GM12801 (cell line): Measurements from ENCODE around the gene CDK8.

ENCODE experiments used
- TF ChIP-seq, protein P1 (sequence below): IDR thresholded peaks from one replicate; pipeline ENCODE4 v1.5.1; 2011; ENCODE audit warnings: control low read depth; ENCODE audit not compliant: insufficient read length; ENCODE audit errors: extremely low read depth

Gene CDK8

DNA sequence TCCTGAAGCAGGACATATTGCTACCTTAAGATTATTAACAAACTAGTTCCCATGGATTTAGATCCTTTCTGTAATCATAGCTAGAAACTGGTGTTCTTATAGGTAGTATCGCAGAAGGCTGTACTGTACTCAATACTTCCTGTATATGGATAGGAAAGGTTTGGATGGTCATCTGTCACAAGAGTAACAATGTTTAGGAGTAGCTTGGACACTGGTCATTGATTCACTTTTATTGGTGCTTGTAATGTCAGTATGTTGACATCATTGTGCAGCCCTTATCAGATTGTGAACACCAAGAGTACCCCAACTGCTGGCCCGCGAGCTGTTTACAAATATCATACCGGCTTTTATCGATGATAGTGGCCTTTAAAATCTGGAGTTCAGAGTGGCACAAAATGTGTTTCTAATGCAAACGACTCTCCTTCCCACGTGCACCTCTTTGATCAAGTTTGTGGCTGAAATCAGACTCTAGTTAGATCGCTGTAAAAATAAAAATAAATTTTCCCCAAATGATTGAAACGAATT lies 605 bp upstream of the CDK8 start:
- TF ChIP-seq, protein P1, sequence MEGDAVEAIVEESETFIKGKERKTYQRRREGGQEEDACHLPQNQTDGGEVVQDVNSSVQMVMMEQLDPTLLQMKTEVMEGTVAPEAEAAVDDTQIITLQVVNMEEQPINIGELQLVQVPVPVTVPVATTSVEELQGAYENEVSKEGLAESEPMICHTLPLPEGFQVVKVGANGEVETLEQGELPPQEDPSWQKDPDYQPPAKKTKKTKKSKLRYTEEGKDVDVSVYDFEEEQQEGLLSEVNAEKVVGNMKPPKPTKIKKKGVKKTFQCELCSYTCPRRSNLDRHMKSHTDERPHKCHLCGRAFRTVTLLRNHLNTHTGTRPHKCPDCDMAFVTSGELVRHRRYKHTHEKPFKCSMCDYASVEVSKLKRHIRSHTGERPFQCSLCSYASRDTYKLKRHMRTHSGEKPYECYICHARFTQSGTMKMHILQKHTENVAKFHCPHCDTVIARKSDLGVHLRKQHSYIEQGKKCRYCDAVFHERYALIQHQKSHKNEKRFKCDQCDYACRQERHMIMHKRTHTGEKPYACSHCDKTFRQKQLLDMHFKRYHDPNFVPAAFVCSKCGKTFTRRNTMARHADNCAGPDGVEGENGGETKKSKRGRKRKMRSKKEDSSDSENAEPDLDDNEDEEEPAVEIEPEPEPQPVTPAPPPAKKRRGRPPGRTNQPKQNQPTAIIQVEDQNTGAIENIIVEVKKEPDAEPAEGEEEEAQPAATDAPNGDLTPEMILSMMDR, result no peak

DNA sequence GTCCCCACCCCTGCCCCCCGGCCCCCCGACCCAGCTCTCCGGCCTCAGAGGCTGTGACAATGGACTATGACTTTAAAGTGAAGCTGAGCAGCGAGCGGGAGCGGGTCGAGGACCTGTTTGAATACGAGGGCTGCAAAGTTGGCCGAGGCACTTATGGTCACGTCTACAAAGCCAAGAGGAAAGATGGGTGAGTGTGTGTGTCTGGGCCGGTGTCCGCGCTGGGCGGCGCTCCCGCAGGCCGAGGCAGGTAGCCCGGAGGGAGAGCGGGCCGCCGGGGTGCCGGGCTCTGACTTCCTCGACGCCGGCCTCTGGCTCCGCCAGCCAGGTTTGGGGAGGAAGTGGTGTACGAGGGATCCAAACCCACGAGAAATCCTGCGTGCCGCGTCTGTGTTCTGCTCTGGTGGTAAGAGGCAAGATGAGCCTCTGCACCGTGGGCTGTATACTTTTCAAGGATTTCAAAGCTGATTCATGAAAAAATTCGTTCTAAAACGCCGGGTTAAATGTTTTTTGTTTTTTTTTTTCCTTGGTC lies 718 bp downstream of the CDK8 start:
- TF ChIP-seq, protein P1, result no peak

DNA sequence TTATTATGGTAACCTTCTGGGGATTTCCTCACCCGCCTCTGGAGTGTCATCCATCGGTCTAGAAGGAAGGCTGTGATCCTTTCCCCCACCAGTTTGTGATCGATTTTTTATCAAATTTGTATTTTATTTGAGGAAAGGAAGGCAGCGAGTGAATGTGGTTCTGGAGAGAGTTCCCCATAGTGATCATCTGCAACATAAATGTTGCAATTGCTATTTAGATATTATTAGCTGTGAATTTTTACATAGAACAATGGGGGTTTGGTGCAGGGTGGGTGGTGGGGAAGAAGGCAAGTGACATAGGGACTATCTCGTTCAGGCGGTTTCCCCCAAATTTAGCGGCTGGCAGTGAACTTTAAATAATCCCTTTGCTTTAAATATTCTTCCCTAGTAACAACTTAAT lies 1.2 kb downstream of the CDK8 start:
- TF ChIP-seq, protein P1, result no peak

DNA sequence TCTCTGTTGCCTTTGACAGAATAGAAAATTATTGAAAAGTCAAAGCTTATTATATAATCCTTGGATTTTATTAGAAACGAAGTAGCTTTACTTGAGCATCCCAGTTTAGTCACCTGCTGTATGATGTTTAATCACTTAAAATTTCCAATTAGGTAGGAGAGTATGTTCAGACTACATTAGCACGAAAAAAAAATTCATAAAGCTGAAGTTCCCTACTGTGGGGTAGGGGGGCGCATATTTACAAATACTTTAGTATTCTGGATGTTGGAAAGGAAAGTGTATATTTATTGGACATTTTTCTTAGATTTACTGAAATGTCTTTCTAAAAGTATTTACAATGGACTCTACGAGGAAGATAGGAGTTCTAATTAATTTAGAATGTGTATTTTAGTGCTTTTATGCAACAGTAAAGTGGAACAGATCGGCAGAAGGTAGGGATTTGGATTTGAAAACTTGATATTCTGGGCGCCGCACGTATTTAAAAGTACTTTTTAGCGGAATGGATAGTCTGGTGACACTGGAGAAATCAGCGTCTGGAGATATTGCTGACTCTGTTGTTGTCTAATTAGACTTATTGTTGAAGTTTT lies 1.9 kb downstream of the CDK8 start:
- TF ChIP-seq, protein P1, result no peak

DNA sequence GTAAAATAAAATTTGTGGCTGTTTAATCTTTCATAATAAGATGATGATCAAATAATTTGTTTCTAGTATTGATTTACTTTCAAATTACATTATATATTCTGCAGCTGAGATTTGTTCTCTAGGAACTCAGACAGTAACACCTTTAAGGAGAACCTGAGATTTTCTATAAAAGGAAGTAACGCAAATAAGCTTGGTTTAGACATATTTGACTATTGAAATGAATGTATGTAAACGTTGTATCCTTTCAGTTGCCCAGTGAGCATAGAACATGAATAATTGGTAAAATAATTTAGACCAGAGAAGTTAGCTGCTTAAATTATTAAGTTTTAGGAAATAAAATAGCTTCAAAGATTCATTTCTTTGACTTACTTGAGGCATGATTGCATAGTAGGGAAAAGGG lies 3.1 kb downstream of the CDK8 start:
- TF ChIP-seq, protein P1, result no peak

DNA sequence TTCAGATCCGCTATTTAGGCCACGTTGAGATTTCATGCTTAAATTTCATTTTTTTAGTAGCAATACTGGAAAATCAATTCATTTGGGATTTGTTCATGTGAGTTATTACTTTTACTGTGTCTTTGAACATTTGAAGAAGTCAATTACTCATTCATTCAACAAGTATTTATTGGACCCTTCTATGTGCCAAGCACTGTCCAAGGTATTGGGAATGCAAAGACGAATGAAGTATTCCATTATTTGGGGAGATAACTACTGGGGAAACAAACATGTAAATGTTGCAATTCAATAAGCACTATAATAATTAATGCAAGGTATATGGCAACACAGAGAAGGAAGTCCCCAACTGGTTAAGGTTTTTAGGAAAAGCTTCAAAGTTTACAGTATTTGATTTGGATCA lies 5.7 kb downstream of the CDK8 start:
- TF ChIP-seq, protein P1, result no peak

DNA sequence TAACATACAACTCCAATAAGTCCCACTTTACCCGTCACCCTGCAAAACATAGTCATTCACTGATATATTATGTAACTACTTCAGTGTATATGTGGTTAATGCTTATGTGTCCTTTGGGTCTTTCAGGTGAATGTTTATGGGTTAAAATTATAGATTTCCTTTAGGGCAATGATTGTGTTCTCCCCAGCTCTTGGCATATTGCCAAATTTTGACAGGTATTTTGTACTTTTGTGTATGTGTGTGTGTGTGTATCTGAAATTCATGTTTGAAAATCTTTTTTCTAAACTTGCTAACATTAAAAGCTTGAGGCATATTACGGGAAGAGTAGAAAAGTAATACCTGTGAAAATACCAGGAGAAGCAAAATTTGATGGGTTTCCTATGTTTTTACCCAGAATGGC lies 8.2 kb downstream of the CDK8 start:
- TF ChIP-seq, protein P1, result no peak
